ENCODE measurements around the gene CLIP1.
"Not testable (repeated sequence)": the region's sequence is repeated elsewhere in the genome, so short reads cannot be mapped to it uniquely, and the experiment has no call there.

CLIP1 gene

GRCh38 chr12:122421821-122422729, at the start of gene CLIP1:
TSS of gene CLIP1 (minus strand) at chr12:122422669. CDS start at chr12:122380452, 42,217 bp downstream.
- Histone ChIP-seq H4K20me1 (ENCODE audit: low read depth, low read length) (no peaks in the 10 kb centered on the region), H3K9me3 (ENCODE audit: insufficient read depth, low read length) (no peaks in the 10 kb centered on the region), H3F3A (ENCODE audit: insufficient read depth) (peaks cover 14% of the 10 kb centered on the region; the same call in 1 of the 2 replicates), H3K36me3 (ENCODE audit: low read length) (no peaks in the 10 kb centered on the region), H3K79me2 (ENCODE audit: insufficient read depth, low read length) (no peaks in the 10 kb centered on the region), H3K27me3 (ENCODE audit: low read length) (no peaks in the 10 kb centered on the region; the same call in 1 of the 2 replicates), H3K9me2 (replicated peaks; ENCODE audit: insufficient read depth, low read length) (no peaks in the 10 kb centered on the region), H3K4me2 (ENCODE audit: low read depth, low read length, poor library complexity, severe bottlenecking) (peak within 1 kb of the TSS; percentile 84), H3K27ac (ENCODE audit: low read depth, low read length) (no peak within 1 kb of the TSS), H3K4me3 (ENCODE audit: insufficient read depth, low read length, poor library complexity, severe bottlenecking) (peak within 1 kb of the TSS; percentile 70), H3K9ac (ENCODE audit: low read length) (peak within 1 kb of the TSS; percentile 80), H2AFZ (ENCODE audit: low read depth, low read length, severe bottlenecking) (peak within 1 kb of the TSS; percentile 92)
- TF ChIP-seq EZH2phosphoT487 (conservative IDR thresholded peaks at IDR 0.05; ENCODE audit: low read length), result no peak
- TF ChIP-seq CTCF (IDR thresholded peaks at IDR 0.05; ENCODE audit: insufficient read depth, low read length, poor library complexity, severe bottlenecking), result peak; percentile 34

- no peaks in the 10 kb centered on the region for H3K27me3 ChIP-seq (ENCODE audit: low read length)
- no peak overlapping the region for H3K4me2 ChIP-seq (ENCODE audit: low read depth, low read length, poor library complexity, severe bottlenecking)
- H3K9me3 ChIP-seq (ENCODE audit: insufficient read depth, low read length), result no peaks in the 10 kb centered on the region
- TF ChIP-seq EZH2phosphoT487 (conservative IDR thresholded peaks at IDR 0.05; ENCODE audit: low read length), result no peak
- peak; percentile 71 for TF ChIP-seq CTCF (IDR thresholded peaks at IDR 0.05; ENCODE audit: insufficient read depth, low read length, poor library complexity, severe bottlenecking)
- no peak overlapping the region for H3K4me3 ChIP-seq (ENCODE audit: insufficient read depth, low read length, poor library complexity, severe bottlenecking)
- no peaks in the 10 kb centered on the region for H3K9me2 ChIP-seq (replicated peaks; ENCODE audit: insufficient read depth, low read length)
- no peak overlapping the region for H3K9ac ChIP-seq (ENCODE audit: low read length)
- H3F3A ChIP-seq (ENCODE audit: insufficient read depth), result peaks cover 23% of the 10 kb centered on the region
- no peaks in the 10 kb centered on the region for H3K79me2 ChIP-seq (ENCODE audit: insufficient read depth, low read length)
- no peak overlapping the region for H3K27ac ChIP-seq (ENCODE audit: low read depth, low read length)
- no peaks in the 10 kb centered on the region for H4K20me1 ChIP-seq (ENCODE audit: low read depth, low read length)
- H2AFZ ChIP-seq (ENCODE audit: low read depth, low read length, severe bottlenecking), result no peak overlapping the region
- peaks cover 5% of the 10 kb centered on the region; the same call in 1 of the 2 replicates for H3K36me3 ChIP-seq (ENCODE audit: low read length)
Measured at GRCh38 chr12:122471324-122472226, 49.1 kb upstream of the CLIP1 start.

GRCh38 chr12:122470576-122470975, 48.1 kb upstream of the CLIP1 start:
- H3K79me2 ChIP-seq (ENCODE audit: insufficient read depth, low read length); H2AFZ ChIP-seq (ENCODE audit: low read depth, low read length, severe bottlenecking); H3K4me2 ChIP-seq (ENCODE audit: low read depth, low read length, poor library complexity, severe bottlenecking); H3K4me3 ChIP-seq (ENCODE audit: insufficient read depth, low read length, poor library complexity, severe bottlenecking); H3K9me2 ChIP-seq (replicated peaks; ENCODE audit: insufficient read depth, low read length); H3K9ac ChIP-seq (ENCODE audit: low read length); H3K9me3 ChIP-seq (ENCODE audit: insufficient read depth, low read length); H3K27ac ChIP-seq (ENCODE audit: low read depth, low read length); H4K20me1 ChIP-seq (ENCODE audit: low read depth, low read length); H3K36me3 ChIP-seq (ENCODE audit: low read length); H3K27me3 ChIP-seq (ENCODE audit: low read length): not testable (repeated sequence)
- peaks cover 23% of the 10 kb centered on the region for H3F3A ChIP-seq (ENCODE audit: insufficient read depth)

DNA sequence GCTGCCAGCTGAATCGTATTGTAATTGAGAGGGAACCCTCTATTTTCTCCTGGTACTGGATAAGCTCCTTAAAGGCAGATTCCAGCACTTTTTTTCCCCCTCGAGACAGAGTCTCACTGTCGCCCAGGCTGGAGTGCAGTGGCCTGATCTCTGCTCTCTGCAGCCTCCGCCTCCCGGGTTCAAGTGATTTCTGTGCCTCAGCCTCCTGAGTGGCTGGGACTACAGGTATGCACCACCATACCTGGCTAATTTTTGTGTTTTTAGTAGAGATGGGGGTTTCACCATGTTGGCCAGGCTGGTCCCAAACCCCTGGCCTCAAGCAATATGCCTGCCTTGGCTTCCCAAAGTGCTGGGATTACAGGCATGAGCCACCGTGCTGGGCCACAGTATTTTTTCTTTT, 47.4 kb upstream of the CLIP1 start:
- H3K4me3 ChIP-seq (ENCODE audit: insufficient read depth, low read length, poor library complexity, severe bottlenecking); H3K9ac ChIP-seq (ENCODE audit: low read length); H3K36me3 ChIP-seq (ENCODE audit: low read length); H3K27me3 ChIP-seq (ENCODE audit: low read length); H3K27ac ChIP-seq (ENCODE audit: low read depth, low read length); H4K20me1 ChIP-seq (ENCODE audit: low read depth, low read length); H3K9me3 ChIP-seq (ENCODE audit: insufficient read depth, low read length); H3K79me2 ChIP-seq (ENCODE audit: insufficient read depth, low read length); H2AFZ ChIP-seq (ENCODE audit: low read depth, low read length, severe bottlenecking); H3K9me2 ChIP-seq (replicated peaks; ENCODE audit: insufficient read depth, low read length); H3K4me2 ChIP-seq (ENCODE audit: low read depth, low read length, poor library complexity, severe bottlenecking): not testable (repeated sequence)
- peaks cover 23% of the 10 kb centered on the region for H3F3A ChIP-seq (ENCODE audit: insufficient read depth)
